ENCODE data around the gene LRRC7.

Gene LRRC7

GRCh38 chr1:70092526-70092925, 524.8 kb downstream of the LRRC7 start:
- no peak for DNase-seq (ENCODE audit: low read depth)

- no peak for DNase-seq (ENCODE audit: low read depth)
Observed at GRCh38 chr1:70093250-70093975, 525.7 kb downstream of the LRRC7 start.

- no peak for DNase-seq (ENCODE audit: low read depth)
Observed at GRCh38 chr1:70101231-70101630, 533.5 kb downstream of the LRRC7 start.

- DNase-seq (ENCODE audit: low read depth), result no peak
Observed at GRCh38 chr1:70101774-70102173, 534.1 kb downstream of the LRRC7 start.

GRCh38 chr1:70103770-70104169, 536.0 kb downstream of the LRRC7 start:
- DNase-seq (ENCODE audit: low read depth), result no peak

GRCh38 chr1:70109241-70109640, 541.5 kb downstream of the LRRC7 start:
- DNase-seq (ENCODE audit: low read depth), result no peak

GRCh38 chr1:70112838-70113237, 545.1 kb downstream of the LRRC7 start:
- no peak for DNase-seq (ENCODE audit: low read depth)

GRCh38 chr1:70115315-70115714, 547.6 kb downstream of the LRRC7 start:
- DNase-seq (ENCODE audit: low read depth), result no peak

- no peak for DNase-seq (ENCODE audit: low read depth)
Observed at GRCh38 chr1:70117046-70117445, 549.3 kb downstream of the LRRC7 start.

GRCh38 chr1:70134148-70134547, 566.4 kb downstream of the LRRC7 start:
- DNase-seq (ENCODE audit: low read depth), result no peak

GRCh38 chr1:70140343-70140742, 572.6 kb downstream of the LRRC7 start:
- peak; percentile 65 for DNase-seq (ENCODE audit: low read depth)

GRCh38 chr1:70140894-70141293, 573.2 kb downstream of the LRRC7 start:
- no peak for DNase-seq (ENCODE audit: low read depth)

- no peak for DNase-seq (ENCODE audit: low read depth)
Observed at GRCh38 chr1:70142075-70142474, 574.4 kb downstream of the LRRC7 start.

- peak; percentile 38 for DNase-seq (ENCODE audit: low read depth)
Observed at GRCh38 chr1:70143048-70143659, 575.4 kb downstream of the LRRC7 start.

GRCh38 chr1:70146488-70146887, 578.8 kb downstream of the LRRC7 start:
- no peak for DNase-seq (ENCODE audit: low read depth)

- DNase-seq (ENCODE audit: low read depth), result no peak
Observed at GRCh38 chr1:70150444-70150843, 582.7 kb downstream of the LRRC7 start.

- no peak for DNase-seq (ENCODE audit: low read depth)
Observed at GRCh38 chr1:70153739-70154138, 586.0 kb downstream of the LRRC7 start.

GRCh38 chr1:70156529-70157120, 588.9 kb downstream of the LRRC7 start:
- DNase-seq (ENCODE audit: low read depth), result no peak

GRCh38 chr1:70164350-70164749, 596.6 kb downstream of the LRRC7 start:
- DNase-seq (ENCODE audit: low read depth), result no peak

GRCh38 chr1:70168283-70168682, 600.6 kb downstream of the LRRC7 start:
- DNase-seq (ENCODE audit: low read depth), result no peak

GRCh38 chr1:70169018-70169839, 601.5 kb downstream of the LRRC7 start:
- no peak for DNase-seq (ENCODE audit: low read depth)

GRCh38 chr1:70171512-70171911, 603.8 kb downstream of the LRRC7 start:
- DNase-seq (ENCODE audit: low read depth), result no peak
